GM19324 (cell line): ENCODE measurements around the gene PRXL2B.
A peak's percentile ranks its signal among the peaks of the same experiment; 100 is the strongest.
"Not testable (repeated sequence)": the region's sequence is repeated elsewhere in the genome, so short reads cannot be mapped to it uniquely, and the experiment has no call there.

Experiments used
- ATAC-seq: cut with Tn5 transposase; IDR thresholded peaks from one replicate; pipeline ENCODE4 v1.9.1; 2021; ENCODE audit warnings: mild to moderate bottlenecking, moderate library complexity; ENCODE audit not compliant: unreplicated experiment, low FRiP score

PRXL2B gene

DNA sequence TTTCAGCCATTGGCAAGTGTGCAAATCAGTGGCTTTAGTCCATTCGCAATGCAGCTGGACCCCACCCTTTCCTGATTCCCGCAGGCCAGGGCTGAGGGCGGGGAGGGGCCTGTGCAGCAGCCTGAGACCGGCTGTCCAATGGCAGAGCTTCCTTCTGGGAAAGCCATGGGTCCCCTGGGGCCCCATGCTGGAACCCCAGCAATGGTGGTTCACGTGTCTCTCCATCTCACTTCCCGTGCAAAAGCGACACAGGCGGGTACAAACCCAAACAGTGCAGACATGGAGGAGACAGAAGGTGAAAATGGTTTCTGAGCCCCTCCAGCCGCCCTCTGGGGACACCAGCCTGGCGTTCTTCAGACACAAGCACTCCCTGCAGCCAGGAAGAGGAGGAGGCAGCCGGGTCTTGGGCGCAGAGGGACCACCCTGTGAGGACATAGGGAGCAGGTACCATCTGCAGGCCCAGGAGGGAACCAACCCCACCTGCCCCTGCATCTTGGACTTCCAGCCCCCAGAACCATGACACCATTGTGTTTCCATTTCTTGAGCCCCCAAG lies 36.2 kb upstream of the PRXL2B start:
- not testable (repeated sequence) for ATAC-seq

DNA sequence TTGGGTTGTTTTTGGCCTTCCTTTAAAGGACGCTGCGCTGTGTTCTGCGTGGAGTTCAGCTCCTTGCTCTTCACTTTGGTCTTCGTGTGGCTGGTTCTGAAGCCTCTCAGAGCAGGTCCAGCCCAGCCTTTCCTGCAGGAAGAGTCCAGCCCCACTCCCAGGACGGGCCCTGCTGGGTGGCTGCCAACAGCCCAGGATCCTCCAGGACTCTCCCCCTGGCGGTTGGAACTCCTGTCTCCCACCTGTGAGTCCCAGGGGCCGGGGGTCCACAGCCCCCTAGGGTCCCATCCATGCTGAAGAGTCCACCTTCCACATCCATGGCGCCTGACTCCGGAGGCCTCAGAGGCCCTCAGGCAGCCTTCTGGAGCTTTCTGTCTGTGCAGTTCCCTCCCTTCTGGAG lies 35.0 kb upstream of the PRXL2B start:
- ATAC-seq: not testable (repeated sequence)

DNA sequence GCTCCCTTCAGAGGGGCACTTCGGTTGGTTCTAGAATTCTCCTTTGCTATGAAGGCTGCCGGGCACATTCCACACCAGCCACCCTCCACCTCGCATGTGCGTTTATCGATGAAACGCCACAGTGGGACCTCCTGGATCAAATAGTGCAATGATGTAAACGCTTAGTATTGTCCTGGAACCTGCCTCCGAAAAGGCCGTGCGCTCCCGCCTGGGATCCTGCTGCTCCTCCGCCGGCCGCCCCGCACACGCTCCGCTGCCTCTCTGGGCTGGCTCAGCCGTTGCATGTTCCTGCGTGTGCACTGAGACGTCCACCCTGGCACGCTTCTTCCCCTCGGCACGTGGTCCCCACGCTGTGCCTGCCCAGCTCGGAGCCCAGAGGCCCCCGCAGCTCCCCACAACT lies 34.4 kb upstream of the PRXL2B start:
- ATAC-seq: no peak

DNA sequence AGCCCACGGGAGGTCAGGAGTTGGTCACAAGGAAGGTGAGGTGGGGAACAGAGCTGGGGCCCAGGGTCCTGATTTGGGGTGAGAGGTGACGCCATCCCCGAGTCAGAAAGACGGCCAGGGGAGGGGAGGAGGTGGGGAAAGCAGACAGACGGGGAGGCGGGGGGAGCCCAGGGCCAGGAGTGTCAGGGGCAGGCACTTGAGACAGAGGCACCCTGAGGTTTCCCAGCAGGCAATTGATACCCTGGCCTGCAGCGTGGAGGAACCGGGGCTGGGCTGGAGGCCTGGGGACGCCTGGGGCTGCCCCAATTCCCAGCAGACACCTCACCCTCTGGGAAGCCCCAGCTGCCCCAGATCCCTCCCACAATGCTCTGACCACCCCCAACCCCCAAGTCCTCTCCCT lies 33.5 kb upstream of the PRXL2B start:
- ATAC-seq: not testable (repeated sequence)

DNA sequence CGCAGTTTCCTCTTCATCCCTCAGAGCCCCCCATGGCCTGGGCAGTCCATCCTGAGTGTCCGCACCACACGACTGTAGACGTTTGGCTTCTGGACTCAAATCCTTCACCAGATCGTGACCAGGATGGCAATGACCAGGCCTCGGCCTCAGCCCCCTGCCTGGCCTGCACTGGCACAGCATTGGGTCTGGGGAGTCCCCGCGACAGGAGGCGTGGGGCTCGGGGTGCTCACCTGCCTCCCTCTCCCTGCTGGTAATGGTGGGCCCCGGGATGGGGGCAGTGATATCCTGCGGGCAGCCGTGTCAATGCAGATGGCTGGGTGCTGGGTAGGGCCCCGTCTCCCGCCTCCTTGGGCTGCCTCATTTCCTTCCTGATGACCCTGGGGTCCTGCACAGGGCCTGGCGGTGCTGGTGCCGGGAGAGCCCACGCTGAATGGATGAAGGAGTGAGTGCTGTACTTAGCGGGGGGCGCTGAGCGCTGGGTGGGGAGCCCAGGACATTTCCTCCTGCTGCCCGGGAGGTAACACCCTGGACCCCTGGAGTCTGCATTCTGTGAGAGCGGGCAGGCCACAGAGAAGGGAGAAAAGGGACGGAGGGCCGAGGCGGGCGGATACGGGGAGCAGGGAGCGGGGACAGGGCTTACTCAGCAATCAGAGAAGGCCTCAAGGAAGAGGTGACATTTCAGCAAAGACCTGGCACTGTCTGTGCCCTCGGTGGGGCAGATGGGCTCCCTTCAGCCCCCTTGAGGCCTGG lies 32.5 kb upstream of the PRXL2B start:
- no peak for ATAC-seq

DNA sequence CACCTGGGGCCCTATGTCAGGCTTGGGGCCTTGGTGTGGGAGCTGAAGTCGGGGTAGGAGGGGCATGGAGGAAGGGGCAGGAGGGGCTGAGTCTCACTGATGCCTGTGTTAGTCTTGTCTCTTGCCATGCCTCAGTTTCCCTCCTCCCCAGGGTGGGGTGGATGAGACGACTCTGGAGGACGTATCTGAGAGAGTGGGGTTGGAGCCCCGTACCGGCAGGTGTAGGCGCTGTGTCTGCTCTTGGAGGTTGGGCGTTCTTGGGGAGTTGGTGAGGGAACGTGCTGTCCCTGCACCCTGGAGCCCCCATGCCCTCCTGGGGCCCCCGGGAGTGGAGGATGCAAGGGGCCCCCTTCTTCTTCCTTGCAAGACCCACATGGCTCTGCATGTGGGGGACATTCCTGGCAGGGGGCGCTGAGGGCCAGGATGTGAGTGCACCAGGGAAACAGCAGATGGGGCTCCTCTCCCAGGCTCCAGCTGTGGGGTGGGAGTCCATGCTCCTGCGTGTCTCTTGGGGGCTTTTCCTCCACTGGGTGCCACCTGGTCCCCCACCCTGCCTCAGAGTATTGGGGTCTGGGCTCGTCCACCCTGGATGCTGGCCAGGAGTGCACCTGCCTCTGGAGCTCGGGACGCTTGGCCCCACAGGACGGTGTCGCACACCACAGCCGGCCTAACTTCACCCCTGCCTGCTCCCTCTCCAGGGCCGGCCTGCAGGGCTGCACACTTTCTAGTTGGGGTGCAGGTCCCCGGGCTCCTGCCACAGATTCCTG lies 31.8 kb upstream of the PRXL2B start:
- ATAC-seq: no peak

DNA sequence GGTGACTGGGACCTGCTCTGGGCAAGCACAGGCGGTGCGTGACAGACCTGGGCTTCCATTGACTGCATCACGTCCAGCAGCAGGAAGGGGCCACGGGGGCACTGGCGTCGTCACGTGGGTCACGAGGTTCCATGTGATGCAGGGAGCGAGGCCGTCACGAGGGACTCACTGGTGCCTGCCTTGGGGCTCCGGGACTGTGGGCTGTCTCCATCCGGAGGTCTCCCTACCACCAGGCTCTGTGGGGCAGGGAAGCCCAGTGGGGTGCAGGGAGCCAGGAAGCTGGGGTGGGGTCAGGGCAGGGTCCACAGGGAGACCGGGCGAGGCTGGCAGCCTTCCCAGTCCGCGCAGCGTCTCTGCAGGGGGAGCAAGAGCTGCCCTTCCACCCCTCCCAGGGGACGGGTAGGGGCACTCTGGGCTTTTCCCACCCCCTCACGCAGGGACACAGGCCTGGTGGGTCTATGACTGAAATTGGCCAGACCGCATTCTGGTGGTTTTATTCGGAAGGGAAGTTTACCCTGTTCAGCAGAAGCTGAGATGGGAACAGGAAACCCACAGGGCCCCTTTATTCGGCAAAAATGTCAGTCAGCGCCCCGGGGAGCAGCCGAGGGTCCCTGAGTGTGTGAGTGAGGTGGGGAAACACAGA lies 30.8 kb upstream of the PRXL2B start:
- peak; percentile 31 for ATAC-seq

DNA sequence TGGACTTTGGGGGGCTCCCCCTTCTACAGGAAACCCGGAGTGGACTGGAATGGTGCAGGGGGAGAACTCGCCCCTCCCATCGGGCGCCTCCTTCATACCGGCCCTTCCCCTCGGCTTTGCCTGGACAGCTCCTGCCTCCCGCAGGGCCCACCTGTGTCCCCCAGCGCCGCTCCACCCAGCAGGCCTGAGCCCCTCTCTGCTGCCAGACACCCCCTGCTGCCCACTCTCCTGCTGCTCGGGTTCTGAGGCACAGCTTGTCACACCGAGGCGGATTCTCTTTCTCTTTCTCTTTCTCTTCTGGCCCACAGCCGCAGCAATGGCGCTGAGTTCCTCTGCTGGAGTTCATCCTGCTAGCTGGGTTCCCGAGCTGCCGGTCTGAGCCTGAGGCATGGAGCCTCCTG lies 30.3 kb upstream of the PRXL2B start, which contains the start of gene TNFRSF14:
Gene TNFRSF14 (plus strand): TSS at position 95 of the 401 bp plus-strand sequence. CDS start 294 bp downstream, at position 389.
- ATAC-seq: peak; percentile 34

DNA sequence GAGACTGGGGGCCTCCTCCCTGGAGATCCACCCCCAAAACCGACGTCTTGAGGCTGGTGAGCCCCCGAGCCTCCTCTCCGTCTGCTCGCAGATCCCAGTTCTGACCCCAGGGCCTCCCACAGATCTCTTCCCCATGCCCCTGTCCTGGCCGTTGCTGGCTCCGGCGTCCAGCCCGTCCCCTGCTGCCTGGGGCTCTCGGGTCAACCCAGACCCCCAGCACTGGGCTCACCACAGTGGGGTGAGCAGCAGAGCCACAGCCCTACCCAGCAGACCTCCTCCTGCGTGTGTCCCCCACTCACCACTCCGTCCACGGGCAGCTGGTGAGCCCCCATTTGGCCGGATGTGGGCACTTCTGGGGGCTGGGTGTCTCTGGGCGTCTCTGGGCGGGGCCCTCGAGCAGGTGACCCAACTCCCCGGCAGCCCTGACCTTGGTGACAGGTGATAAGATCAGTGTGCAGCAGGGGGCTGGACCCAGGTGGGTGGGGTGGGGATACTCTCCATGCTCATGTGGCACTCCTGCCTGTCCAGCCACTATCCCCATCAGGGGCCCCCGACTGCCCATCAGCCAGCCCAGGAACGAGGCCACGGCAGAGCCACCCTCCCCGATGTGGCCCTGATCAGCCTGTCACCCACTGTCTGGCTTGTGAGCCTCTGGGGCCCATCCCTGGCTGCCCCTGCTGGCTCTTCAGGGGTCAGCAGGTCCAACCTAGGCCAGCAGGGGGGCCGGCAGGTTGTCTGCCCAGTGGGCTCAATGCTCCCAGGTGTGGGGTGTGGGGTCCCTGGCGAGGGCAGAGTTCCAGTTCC lies 29.7 kb upstream of the PRXL2B start:
- peak; percentile 30 for ATAC-seq

DNA sequence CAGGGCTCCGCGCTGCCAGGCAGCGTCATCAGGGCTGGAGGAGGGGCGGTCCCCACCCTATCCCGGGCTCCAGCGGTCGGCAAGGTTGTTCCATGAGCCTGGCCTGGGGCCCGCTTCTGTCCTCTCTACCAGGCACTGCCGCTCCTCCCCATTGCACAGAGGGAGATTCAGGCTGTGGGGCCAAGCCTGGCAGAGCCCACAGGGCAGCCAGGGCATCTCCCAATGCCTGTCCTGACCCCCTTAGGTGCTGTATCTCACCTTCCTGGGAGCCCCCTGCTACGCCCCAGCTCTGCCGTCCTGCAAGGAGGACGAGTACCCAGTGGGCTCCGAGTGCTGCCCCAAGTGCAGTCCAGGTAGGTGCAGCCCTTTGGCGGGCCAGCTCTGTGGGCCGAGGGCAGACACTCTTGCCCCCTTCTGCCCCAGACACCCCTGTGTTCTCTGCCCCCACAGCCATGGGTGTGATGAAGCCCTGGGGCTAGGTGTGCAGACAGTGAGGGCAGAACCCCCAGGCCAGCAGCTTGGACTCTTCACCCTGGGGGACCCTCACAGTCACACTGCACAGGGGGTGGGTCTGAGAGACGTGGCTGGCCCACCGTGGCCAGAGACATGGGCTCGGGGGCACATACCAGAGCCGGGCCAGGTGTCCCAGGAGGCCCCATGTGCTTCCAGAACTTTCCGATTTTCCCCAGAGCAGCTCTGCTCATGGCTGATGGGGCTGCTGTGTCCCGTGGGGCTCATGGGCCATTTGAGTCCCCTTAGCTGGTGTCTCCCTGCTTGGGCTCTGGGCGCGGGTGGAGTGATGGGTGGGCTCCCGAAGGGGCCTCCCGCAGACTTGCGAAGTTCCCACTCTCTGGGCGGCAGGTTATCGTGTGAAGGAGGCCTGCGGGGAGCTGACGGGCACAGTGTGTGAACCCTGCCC lies 28.8 kb upstream of the PRXL2B start:
- ATAC-seq: no peak

DNA sequence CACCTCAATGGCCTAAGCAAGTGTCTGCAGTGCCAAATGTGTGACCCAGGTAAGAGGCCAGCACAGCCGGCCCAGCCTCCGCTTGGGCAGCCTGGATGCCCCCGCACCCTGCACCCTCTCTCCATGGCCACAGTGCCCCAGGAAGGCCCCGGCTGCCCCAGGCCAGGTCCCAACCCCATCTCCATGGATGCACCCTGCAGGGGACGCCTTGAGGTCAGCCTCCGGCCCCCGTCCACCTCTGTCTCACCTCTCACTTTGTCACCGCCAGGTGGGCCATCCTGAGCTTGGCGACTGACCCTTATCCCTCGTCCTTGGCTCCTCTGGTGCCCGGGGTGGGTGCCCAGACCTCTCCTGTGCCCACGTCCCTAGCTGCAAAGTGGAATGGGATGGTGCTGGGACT lies 28.2 kb upstream of the PRXL2B start:
- no peak for ATAC-seq

DNA sequence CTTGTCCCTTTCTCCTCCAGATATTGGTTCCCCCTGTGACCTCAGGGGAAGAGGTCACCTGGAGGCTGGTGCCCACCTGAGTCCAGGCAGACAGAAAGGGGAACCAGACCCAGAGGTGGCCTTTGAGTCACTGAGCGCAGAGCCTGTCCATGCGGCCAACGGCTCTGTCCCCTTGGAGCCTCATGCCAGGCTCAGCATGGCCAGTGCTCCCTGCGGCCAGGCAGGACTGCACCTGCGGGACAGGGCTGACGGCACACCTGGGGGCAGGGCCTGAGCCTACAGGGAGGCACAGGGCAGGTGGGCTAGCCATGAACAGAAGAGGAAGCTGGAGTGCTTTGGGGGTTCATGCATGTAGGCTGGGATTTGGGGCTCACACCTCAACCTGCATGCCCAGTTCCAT lies 27.7 kb upstream of the PRXL2B start:
- no peak for ATAC-seq

DNA sequence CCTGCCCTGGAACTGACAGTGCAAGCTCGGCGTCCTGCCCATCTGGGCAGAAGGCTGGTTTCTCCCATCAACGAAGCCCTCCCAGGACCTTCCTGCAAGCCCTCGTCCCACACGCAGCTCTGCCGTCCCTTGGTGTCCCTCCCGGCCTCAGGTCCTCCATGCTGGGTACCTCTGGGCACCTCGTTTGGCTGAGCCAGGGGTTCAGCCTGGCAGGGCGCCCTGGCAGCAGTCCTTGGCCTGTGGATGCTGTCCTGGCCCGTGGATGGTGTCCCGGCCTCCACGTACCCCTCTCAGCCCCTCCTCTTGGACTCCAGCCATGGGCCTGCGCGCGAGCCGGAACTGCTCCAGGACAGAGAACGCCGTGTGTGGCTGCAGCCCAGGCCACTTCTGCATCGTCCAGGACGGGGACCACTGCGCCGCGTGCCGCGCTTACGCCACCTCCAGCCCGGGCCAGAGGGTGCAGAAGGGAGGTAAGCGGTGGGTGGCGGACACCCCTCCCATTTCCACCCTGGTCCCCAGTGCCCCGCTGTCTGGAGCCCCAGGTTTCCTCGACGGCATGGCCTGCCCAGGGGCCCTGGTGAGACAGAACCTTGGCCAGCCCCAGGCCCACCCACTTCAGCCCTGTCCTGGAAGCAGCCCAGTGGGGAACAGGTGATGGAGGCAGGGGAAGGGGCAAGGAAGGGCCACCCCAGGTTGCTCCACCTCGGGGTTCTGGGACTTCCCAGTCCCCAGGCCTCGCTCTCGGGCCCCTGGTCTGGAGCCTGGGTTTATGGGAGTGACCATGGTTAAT lies 26.9 kb upstream of the PRXL2B start:
- ATAC-seq: no peak

DNA sequence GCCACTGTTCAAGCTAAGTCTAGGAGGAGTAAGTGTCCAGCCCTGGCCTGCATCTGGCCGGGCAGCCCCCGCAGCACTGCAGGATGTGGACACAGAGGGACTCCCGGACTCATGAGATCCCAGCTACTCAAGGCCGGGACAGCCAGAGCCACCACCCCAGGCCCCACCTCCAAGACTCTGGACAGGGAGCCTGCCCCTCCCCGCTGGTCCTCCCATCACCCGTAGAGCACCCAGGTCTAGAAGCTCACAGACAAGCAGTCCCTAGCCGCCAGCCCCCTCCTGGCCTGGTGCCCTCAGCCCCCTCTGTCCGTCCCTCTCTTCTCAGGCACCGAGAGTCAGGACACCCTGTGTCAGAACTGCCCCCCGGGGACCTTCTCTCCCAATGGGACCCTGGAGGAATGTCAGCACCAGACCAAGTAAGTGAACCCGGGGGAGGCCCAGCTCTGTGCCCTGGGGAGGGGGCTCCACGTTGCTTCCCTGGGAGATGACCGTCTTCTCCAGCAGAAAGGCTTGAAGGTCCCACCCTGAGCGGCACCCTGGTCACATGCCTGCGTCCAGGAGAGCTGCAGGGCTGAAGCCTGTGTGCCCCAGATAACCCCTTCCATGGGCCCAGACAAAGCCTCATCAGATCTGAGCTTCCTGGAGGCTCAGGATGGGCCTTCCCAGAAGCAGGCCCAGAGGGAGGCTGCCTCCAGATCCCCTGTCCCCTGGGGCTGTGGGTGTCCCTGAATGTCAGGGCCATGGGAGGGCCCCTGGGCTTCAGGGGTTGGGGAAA lies 26.1 kb upstream of the PRXL2B start:
- no peak for ATAC-seq

DNA sequence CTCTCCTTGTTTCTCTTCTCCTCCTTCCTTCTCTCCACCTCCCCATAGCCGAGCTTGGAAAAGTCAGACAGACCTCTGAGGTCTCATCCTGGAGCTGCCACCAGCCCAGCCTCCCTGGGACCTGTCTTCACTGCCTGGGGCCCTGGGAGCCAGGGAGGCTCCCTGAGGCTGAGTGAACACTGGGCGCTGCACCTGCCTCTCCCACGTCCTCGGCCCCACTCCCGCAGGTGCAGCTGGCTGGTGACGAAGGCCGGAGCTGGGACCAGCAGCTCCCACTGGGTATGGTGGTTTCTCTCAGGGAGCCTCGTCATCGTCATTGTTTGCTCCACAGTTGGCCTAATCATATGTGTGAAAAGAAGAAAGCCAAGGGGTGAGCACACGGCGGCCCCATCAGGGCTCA lies 25.1 kb upstream of the PRXL2B start:
- no peak for ATAC-seq

DNA sequence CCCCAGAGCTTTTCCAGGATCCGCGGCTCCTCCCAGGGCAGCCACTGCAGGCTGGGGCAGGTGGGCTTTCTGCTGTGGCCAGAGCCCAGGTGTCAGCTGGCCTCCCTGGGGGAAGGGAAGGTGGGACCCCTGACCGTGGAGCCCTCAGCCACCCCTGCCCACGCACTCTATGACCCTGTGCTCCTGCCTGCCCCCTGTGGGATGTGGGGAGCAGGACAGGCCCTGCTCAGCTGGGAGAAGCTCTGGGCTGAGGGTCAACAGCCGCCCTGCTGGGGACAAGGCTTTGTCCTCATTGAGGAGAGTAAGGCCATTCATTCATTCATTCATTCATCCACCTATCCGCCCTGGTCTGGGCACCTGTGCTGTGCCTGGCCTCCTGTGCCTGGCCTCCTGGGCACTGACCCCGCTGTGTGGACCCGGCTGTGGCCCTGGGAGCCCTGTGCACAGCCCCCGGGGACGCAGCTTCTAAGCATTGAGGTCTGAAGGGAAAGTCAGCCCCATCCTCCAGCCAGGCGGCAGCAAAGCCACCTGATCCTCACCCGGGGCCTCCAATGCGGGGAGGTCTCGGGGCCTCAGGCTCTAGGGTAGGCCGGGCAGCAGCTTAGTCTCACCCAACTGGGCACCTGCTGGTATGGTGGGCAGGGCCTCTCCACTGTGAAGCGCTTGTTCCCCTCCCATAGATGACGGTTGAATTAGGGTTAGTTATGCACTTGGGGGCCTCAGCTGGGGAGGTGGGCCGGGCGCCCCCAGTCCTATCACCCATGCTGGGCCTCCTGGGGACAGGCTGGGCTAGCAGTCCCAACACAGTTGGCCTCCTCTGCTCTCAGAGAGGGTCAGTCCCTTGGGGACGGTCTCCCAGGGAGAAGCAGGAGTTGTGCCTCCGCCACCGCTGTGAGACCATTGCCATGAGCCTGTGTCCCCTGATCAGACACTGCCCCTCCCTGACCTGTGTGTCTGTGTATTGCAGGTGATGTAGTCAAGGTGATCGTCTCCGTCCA lies 24.4 kb upstream of the PRXL2B start:
- no peak for ATAC-seq

DNA sequence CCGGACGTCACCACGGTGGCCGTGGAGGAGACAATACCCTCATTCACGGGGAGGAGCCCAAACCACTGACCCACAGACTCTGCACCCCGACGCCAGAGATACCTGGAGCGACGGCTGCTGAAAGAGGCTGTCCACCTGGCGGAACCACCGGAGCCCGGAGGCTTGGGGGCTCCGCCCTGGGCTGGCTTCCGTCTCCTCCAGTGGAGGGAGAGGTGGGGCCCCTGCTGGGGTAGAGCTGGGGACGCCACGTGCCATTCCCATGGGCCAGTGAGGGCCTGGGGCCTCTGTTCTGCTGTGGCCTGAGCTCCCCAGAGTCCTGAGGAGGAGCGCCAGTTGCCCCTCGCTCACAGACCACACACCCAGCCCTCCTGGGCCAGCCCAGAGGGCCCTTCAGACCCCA lies 23.4 kb upstream of the PRXL2B start:
- no peak for ATAC-seq
